HL-60/S4 (cell line): Measurements from ENCODE around the gene KLHDC7A.
"Not testable (repeated sequence)": the region's sequence is repeated elsewhere in the genome, so short reads cannot be mapped to it uniquely, and the experiment has no call there.

Experiments
- in situ Hi-C: fragments of 300-500 bp; cut with MboI; formaldehyde crosslinking; loops from 2 replicates; pipeline ENCODE4 v1.14.3; 2022; ENCODE audit warnings: low sequenced_read_pairs

The KLHDC7A gene

DNA sequence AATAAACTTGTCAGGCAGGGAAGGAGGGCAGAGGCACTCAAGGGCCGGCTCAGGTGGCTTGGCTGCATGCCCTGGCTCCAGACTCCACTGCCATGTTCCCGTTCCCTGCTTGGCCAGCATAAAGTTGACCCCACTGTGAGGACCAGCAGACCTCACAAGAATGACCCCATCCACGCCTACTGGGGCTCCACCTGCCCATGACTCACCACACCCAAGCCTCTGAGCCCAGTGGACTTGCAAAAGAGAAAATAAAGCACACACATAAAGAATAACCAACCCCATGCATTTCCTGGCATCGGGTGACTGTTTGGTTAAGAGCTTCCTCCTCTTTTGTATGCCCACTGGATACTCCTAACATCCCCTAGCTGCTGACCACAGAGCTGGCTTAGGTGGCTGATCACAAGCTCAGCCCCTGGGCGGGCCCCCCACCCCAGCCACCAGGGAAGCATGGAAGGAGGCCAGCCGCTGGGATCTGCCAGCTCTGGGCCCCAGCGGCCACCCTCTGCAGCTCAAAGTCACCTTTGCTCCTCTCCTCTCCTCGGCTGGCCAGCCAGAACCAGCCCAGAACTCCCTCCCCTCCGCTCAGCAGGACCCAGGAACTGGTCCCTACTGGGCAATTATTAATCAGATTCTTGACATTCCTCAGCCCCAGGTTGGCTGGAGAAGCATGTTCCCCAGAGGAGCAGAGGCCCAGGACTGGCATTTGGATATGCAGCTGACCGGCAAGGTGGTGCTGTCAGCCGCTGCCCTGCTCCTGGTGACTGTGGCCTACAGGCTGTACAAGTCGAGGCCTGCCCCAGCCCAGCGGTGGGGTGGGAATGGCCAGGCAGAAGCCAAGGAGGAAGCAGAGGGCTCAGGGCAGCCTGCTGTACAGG, at the start of gene KLHDC7A:
KLHDC7A (plus strand) TSS at position 616 of the 875 bp plus-strand sequence; CDS start at position 668, 52 bp downstream.
- in situ Hi-C loops, result no loop called here

- in situ Hi-C loops, result no loop called here
Observed at GRCh38 chr1:18434041-18434440, 46.7 kb upstream of the KLHDC7A start.

DNA sequence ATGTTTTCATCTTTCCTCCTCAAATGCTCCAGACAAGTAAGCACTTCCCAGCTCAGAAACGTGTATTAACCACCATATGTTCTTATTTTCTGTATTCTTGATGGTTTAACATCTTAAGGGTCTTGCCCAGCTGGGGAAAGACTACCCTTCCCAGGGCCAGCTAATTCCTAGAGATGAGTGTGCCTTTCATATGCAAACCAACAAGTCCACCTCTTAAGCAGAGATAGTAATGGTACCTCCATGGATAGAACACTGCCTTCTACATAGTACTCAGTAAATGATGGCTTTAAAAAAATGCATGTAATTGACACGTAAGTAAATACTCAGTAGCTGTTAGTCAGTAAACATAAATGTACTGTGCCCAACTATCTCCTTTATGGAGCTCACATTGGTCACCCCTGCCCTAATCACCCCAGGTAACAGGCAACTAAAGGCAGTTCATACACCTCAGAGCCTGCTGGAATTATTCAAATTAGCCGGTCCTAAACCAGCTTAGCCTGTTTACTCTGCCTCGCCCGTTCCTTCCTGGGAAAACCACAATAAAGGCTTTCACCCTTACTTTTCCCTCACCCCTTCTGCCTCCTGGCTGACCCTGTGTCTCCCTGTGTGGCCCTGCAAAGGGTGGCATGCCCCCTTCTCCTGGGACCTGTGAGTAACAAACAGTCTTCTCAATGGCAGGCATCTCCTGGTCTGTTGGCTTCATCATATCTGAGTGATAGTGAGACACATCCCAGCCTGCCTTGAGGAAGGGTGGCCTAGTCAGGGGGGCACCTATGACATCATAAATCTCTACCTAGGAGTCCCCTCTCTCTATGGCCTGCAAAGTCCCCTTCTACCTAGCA, 40.1 kb upstream of the KLHDC7A start:
- in situ Hi-C loops, result no loop called here

GRCh38 chr1:18443587-18444520, 36.9 kb upstream of the KLHDC7A start:
- in situ Hi-C loops, result no loop called here

- in situ Hi-C loops, result no loop called here
Observed at GRCh38 chr1:18444563-18444962, 36.2 kb upstream of the KLHDC7A start.

GRCh38 chr1:18446751-18447150, 34.0 kb upstream of the KLHDC7A start:
- in situ Hi-C loops, result no loop called here

DNA sequence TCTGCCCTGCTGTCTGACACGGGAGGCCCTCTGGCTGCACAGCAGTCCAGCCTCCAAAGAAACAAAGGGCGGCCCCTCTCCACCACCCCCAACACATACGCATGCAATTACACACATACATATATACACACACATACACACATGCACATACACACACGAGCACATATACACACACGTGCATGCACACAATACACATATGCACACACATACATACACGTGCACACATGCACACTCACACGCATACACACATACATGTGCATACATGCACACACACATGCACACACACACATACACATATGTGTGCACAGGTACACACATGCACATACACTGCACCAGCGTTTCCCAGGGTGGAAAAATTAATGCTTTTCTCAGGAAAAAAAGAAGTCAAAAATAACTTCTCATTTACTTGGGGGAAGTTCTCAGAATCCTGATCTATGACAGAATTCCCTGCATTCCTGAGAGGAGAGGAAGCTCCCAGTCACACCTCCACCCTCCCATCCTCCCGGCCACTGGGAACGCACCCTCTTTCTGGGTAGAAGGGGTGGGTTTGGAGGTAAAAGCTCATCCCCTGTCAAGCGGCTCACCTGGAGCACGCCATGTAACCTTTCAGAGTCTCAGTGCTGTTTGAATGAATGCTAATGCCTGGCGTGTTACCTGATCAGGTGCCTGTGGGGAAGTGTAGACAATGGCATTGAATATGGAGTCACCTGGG, 33.1 kb upstream of the KLHDC7A start:
- in situ Hi-C loops, result no loop called here

DNA sequence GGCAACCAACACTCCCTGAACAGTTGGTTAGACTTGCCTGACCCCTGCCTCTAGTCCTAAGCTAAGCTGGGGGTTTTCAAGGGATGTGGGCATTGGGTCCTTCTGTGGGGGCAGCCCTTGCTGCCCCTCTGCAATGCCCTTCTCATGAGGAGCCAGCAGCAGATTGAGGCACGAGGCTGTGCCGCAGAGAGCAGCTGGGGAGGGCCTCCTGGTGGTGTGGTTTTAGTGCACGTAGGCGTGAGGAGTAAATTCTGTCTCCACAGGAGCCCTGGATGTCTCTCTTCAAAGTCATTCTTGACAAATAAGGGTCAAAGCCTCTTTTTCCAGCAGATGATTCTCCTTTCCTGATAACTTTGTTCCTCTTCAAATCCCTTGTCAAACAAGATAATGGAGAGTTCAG, 31.8 kb upstream of the KLHDC7A start:
- in situ Hi-C loops, result no loop called here

DNA sequence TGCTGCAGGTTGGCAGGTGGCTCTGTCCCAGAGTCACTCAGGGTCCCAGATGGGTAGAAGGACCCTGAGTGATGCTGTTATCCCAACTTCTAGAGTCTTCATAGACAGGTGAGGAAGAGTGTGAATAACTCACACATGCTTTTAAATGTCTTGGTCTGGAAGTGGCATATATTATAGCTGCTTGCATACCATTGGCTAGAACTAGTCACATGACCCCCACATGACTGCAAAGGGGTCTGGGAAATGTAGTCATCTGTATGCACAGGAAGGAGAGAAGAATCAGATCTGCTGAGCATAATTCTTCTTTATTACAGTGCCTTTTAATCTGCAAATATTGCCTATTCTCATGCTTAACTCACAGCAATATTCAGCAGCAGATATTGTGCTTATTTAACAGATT, 28.2 kb upstream of the KLHDC7A start:
- in situ Hi-C loops, result no loop called here

DNA sequence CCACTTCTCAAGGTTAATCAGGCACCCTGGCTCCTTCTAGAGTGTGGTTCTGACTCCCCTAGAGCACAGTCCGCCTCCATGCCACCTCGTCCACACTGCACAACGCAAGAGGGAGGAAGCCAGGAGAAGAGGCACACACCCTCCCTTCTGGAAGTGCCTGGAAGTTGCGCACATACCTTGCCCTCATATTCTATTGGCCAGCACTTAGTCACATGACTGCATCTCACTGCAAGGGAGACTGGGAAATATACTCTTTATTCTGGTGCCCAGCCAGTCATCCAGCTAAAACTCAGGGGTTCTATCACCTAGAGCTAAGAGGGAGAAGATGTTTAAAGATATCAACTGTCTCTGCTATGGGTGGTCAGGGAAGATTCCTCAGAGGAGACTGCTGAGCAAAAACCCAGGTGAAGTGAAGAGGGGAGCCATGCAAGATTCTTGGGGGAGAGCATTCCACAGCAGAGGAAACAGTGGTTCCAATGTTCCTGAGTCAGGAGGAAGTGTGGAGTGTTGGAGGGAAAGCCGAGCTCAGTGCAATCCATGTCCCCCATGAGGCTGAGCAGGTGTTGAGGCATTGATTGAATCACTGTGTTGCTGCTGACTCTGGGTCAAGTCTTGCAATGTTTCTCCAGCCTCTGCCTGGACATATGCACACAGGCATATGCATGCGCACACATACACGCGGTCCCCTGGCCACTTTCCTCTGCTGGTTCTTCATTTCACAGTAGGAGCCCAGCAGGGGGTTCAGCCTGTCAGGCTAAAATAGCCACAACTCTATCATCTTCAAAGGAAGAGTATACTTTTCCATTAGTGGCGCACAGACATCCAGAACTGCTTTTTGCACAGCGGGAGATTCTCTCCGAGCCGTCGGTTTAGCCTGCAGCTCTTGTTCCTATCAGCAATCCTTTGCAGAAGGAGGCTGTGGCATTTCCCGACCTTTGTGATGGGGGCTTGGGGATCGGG, 22.3 kb upstream of the KLHDC7A start:
- in situ Hi-C loops, result no loop called here

GRCh38 chr1:18461656-18462055, 19.1 kb upstream of the KLHDC7A start:
- in situ Hi-C loops, result no loop called here

GRCh38 chr1:18462517-18462916, 18.2 kb upstream of the KLHDC7A start:
- in situ Hi-C loops, result not testable (repeated sequence)

DNA sequence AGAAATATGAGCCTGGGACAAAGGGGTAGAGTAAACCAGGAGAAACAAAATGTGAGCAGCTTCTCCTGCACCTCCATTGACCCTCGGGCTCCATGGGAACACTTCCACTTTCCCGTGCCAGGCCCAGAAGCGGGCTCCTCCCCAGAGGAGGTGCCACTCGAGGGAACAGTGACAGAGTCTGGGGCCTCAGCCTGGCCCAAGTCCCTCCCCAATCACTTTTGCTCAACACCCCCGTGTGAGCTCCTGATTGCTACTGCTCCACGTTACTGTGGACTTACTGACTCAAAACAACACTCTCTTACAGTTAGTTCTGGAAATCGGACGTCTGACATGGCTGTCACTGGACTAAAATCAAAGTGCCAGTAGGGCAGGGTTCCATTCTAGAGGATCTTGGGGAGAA, 17.7 kb upstream of the KLHDC7A start:
- in situ Hi-C loops, result no loop called here

DNA sequence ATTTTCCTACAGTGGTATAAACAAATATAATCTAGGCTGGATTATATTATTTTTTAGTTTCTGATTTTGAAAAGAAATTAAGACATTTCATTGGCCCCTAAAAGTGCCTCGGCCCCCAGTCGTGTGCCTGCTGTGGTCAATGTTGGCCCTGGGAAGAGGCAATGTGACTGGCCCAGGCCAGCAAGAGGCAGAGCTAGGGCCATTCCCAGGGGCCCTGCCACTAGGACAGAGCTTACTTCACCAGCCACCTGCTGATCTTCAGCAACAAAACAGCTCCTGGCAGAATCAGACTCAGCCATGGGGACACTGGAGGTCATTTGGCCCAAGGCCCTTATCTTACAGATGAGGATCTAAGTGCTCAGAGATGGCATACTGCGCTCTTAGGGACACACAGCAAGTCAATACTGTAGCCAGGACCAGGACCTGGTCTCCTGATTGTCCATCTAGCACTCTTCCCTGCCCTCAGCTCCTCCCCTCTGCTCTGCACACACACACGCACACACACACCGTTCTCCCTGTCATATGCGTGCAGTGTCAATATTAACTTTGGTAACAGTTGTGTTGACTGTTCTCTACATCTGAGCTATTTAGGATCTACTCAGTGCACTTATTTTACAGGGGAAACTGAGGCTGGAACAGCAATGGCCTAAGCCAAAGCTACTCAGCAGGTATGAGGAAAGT, 16.6 kb upstream of the KLHDC7A start:
- in situ Hi-C loops, result no loop called here

GRCh38 chr1:18464665-18465050, 16.1 kb upstream of the KLHDC7A start:
- in situ Hi-C loops, result no loop called here

DNA sequence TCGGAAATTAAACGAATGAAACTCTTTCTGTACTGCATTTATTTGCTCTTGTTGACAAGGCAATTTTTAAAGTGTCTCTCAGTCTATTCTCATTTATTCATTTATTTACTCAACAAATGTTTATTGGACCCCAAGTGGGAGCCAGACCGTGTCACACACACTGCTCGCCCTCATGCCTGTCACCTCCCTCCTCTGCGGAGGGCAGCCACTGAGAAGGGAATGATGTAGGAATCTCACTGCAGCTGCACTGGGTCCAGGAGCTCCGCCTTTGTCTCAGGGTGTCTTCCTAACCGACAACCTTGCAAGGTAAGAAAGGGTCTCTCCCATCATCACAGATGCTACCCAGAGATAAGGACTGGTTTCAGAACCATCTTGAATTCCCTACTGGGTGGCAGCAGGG, 14.1 kb upstream of the KLHDC7A start:
- in situ Hi-C loops, result no loop called here

DNA sequence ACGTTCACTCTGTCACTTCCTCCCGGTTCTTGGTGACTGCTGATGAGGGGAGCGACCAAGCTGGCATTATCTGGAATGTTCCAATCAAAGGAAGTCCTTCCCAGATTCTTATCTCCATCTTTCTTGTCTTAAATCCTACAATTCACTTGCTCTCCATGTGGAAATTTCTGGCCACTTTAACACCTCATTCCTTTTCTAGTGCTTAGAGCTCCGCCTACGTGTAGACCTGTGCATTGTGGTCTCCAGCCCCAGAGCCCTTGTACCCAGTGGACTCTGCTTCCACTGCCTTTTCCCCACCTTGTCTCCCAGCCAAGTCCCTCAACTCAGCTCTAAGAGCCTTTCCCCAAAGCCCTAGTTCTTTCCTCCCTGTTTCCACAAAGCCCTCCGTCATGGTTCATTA, 12.2 kb upstream of the KLHDC7A start:
- in situ Hi-C loops, result no loop called here

DNA sequence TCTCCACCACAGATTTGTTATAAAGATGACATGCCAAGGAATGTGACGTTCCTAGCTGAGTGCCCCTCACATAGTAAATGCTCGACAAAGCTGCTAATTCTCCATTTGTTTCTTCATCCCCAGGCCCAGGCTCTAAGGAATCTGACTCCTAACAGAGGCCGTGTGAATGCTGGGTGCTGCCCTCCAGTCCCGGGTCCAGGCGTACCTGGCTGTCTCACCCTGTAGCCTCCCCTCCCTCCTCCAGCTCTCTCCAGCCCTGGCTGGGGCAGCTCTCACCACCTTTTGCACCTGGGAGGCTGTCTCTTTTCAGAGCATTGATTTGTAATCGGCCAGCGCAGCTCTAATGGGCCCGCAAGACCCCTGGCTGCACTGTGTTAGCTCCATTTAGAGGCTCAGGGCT, 11.2 kb upstream of the KLHDC7A start:
- in situ Hi-C loops, result no loop called here
